Fibroblast of lung (primary cell): ENCODE measurements around the gene CAST. TPM values are rescaled to one million over a fixed set of nuclear protein-coding genes. Genes with fewer than 3 reads are reported as not detected.
A peak's percentile ranks its signal among the peaks of the same experiment; 100 is the strongest.

Experiments
- DNase-seq, 2 donors: peaks; one replicate each; pipeline versions ENCODE4 v3.0.0 to v3.0.0-alpha.2; 2010; ENCODE audit warnings: low read depth in 2 of 2
- H2AFZ ChIP-seq: 2 replicates; pipeline ENCODE4 v1.5.1; 2012; ENCODE audit warnings: low read length, control low read depth, inconsistent platforms
- H3K27ac ChIP-seq: 2 replicates; pipeline ENCODE4 v1.5.1; 2011; ENCODE audit warnings: low read length, control low read depth; ENCODE audit not compliant: insufficient read depth
- H3K27me3 ChIP-seq: 2 replicates; pipeline ENCODE4 v1.5.1; 2011; ENCODE audit warnings: mild to moderate bottlenecking, low read length; ENCODE audit not compliant: control insufficient read depth, insufficient read depth
- H3K36me3 ChIP-seq: 2 replicates; pipeline ENCODE4 v1.5.1; 2011; ENCODE audit warnings: low read length; ENCODE audit not compliant: control insufficient read depth, insufficient read depth
- H3K4me1 ChIP-seq: 2 replicates; pipeline ENCODE4 v1.5.1; 2011; ENCODE audit warnings: low read length; ENCODE audit not compliant: control insufficient read depth, insufficient read depth; ENCODE audit errors: extremely low read depth
- H3K4me2 ChIP-seq: 2 replicates; pipeline ENCODE4 v1.5.1; 2011; ENCODE audit warnings: low read length, control low read depth; ENCODE audit not compliant: insufficient read depth; ENCODE audit errors: extremely low read depth
- H3K4me3 ChIP-seq, 4 experiments: fragments of 200-600 bp in 1 of 4; sonication (generic) in 1 of 4; replicated peaks in 1 of 4; 2 replicates each; pipeline ENCODE4 v1.5.1; 2011 to 2016; ENCODE audit warnings: low read length in 4 of 4, low read depth in 3 of 4, mild to moderate bottlenecking in 3 of 4, control low read depth in 2 of 4, inconsistent platforms in 1 of 4, mixed read lengths in 1 of 4; ENCODE audit not compliant: insufficient read depth in 1 of 4; ENCODE audit errors: control extremely low read depth in 1 of 4
- H3K79me2 ChIP-seq: 2 replicates; pipeline ENCODE4 v1.5.1; 2012; ENCODE audit warnings: mild to moderate bottlenecking, low read length, inconsistent platforms; ENCODE audit not compliant: control insufficient read depth, insufficient read depth
- H3K9ac ChIP-seq: 2 replicates; pipeline ENCODE4 v1.5.1; 2011; ENCODE audit warnings: mild to moderate bottlenecking, low read length, control low read depth; ENCODE audit not compliant: insufficient read depth
- H3K9me3 ChIP-seq: 2 replicates; pipeline ENCODE4 v1.5.1; 2012; ENCODE audit warnings: low read depth, low read length; ENCODE audit not compliant: control insufficient read depth, insufficient read depth
- H4K20me1 ChIP-seq: 2 replicates; pipeline ENCODE4 v1.5.1; 2011; ENCODE audit warnings: low read length; ENCODE audit not compliant: control insufficient read depth, insufficient read depth; ENCODE audit errors: extremely low read depth
- CTCF ChIP-seq, 2 donors: IDR thresholded peaks in 1 of 2; conservative IDR thresholded peaks in 1 of 2; 1 replicate in 1 of 2; 2 replicates in 1 of 2; pipeline ENCODE4 v1.5.1; 2011 to 2012; ENCODE audit warnings: low read length in 2 of 2, control low read depth in 1 of 2, inconsistent platforms in 1 of 2, low read depth in 1 of 2, mild to moderate bottlenecking in 1 of 2
- EZH2 ChIP-seq: IDR thresholded peaks from 2 replicates; pipeline ENCODE4 v1.5.1; 2012; ENCODE audit warnings: low read length, control low read depth, mild to moderate bottlenecking; ENCODE audit errors: missing control alignments
- polyA plus RNA-seq, 2 donors: library from polyadenylated mRNA; depleted of rRNA in 1 of 2; stranded (reverse) in 1 of 2; unstranded in 1 of 2; fragments of >200 nt; gene quantifications; 2 replicates each; pipeline ENCODE4 v1.2.1, GENCODE V29; 2011 to 2012; ENCODE audit warnings: missing spikeins in 1 of 2
- total RNA-seq: library from RNA; depleted of rRNA; stranded (reverse); fragments of >200 nt; gene quantifications from 2 replicates; pipeline ENCODE4 v1.2.1, GENCODE V29; 2014

CAST gene
- total and polyA plus RNA-seq, 2 donors (not counting 1 experiment from before 2014, with no cell fraction given): 203 to 378 TPM

GRCh38 chr5:96785326-96786109 is 123.3 kb downstream of the CAST start:
- H3K36me3 ChIP-seq: peaks cover 8% of the 10 kb centered on the region
- H4K20me1 ChIP-seq: no peaks in the 10 kb centered on the region
- H3K9ac ChIP-seq: no peak overlapping the region
- peaks cover 7% of the 10 kb centered on the region for H3K4me1 ChIP-seq
- no peak overlapping the region for H3K4me2 ChIP-seq
- H2AFZ ChIP-seq: no peak overlapping the region
- H3K27ac ChIP-seq: no peak overlapping the region
- no peak overlapping the region for H3K4me3 ChIP-seq
- TF ChIP-seq EZH2 (no peak), CTCF (conservative IDR thresholded peaks at IDR 0.05 in 1 of 2, IDR thresholded peaks at IDR 0.05 in 1 of 2; ENCODE audit: low read depth in 1 of 2, low read length in 2 of 2) (no peak)
- no peaks in the 10 kb centered on the region for H3K9me3 ChIP-seq
- DNase-seq: no peak
- no peaks in the 10 kb centered on the region for H3K79me2 ChIP-seq
- no peaks in the 10 kb centered on the region for H3K27me3 ChIP-seq

- H3K4me2 ChIP-seq: no peak overlapping the region
- H4K20me1 ChIP-seq: no peaks in the 10 kb centered on the region
- DNase-seq: no peak
- no peak overlapping the region for H3K27ac ChIP-seq
- peaks cover 8% of the 10 kb centered on the region for H3K36me3 ChIP-seq
- H3K4me1 ChIP-seq: peaks cover 5% of the 10 kb centered on the region
- H3K79me2 ChIP-seq: no peaks in the 10 kb centered on the region
- H2AFZ ChIP-seq: no peak overlapping the region
- no peak overlapping the region for H3K9ac ChIP-seq
- H3K4me3 ChIP-seq: no peak overlapping the region
- no peaks in the 10 kb centered on the region for H3K27me3 ChIP-seq
- TF ChIP-seq EZH2 (no peak), CTCF (conservative IDR thresholded peaks at IDR 0.05 in 1 of 2, IDR thresholded peaks at IDR 0.05 in 1 of 2; ENCODE audit: low read depth in 1 of 2, low read length in 2 of 2) (no peak)
- H3K9me3 ChIP-seq: no peaks in the 10 kb centered on the region
Observed at GRCh38 chr5:96788112-96788749, 126.1 kb downstream of the CAST start.

- Histone ChIP-seq H3K9me3 (no peaks in the 10 kb centered on the region), H3K9ac (no peak overlapping the region), H3K4me3 (no peak overlapping the region), H3K79me2 (no peaks in the 10 kb centered on the region), H3K36me3 (peaks cover 8% of the 10 kb centered on the region), H3K27me3 (no peaks in the 10 kb centered on the region), H3K27ac (no peak overlapping the region), H3K4me2 (no peak overlapping the region), H3K4me1 (peaks cover 5% of the 10 kb centered on the region), H2AFZ (no peak overlapping the region), H4K20me1 (no peaks in the 10 kb centered on the region)
- TF ChIP-seq CTCF (conservative IDR thresholded peaks at IDR 0.05 in 1 of 2, IDR thresholded peaks at IDR 0.05 in 1 of 2; ENCODE audit: low read depth in 1 of 2, low read length in 2 of 2): no peak
- TF ChIP-seq EZH2: no peak
- peak in 1 of 2 donors; percentile 12 for DNase-seq
Observed at GRCh38 chr5:96789794-96790330, 127.7 kb downstream of the CAST start.
